ENCODE results near the gene CYFIP2.

Gene CYFIP2

GRCh38 chr5:157290981-157291711, 25.2 kb downstream of the CYFIP2 start:
- TF ChIP-seq, protein P1, sequence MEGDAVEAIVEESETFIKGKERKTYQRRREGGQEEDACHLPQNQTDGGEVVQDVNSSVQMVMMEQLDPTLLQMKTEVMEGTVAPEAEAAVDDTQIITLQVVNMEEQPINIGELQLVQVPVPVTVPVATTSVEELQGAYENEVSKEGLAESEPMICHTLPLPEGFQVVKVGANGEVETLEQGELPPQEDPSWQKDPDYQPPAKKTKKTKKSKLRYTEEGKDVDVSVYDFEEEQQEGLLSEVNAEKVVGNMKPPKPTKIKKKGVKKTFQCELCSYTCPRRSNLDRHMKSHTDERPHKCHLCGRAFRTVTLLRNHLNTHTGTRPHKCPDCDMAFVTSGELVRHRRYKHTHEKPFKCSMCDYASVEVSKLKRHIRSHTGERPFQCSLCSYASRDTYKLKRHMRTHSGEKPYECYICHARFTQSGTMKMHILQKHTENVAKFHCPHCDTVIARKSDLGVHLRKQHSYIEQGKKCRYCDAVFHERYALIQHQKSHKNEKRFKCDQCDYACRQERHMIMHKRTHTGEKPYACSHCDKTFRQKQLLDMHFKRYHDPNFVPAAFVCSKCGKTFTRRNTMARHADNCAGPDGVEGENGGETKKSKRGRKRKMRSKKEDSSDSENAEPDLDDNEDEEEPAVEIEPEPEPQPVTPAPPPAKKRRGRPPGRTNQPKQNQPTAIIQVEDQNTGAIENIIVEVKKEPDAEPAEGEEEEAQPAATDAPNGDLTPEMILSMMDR (IDR thresholded peaks at IDR 0.05; ENCODE audit: unreplicated experiment in 3 of 3), result no peak
- Mint-ChIP-seq H3K36me3 (ENCODE audit: low read depth) (peaks cover 25% of the 10 kb centered on the region), H3K27ac (peak overlapping the region in 2 of 3 experiments; percentile 81 to 85), H3K27me3 (ENCODE audit: low read depth) (no peaks in the 10 kb centered on the region), H3K4me3 (no peak overlapping the region), H3K4me1 (peaks cover 10% of the 10 kb centered on the region), H3K9me3 (no peaks in the 10 kb centered on the region)

DNA sequence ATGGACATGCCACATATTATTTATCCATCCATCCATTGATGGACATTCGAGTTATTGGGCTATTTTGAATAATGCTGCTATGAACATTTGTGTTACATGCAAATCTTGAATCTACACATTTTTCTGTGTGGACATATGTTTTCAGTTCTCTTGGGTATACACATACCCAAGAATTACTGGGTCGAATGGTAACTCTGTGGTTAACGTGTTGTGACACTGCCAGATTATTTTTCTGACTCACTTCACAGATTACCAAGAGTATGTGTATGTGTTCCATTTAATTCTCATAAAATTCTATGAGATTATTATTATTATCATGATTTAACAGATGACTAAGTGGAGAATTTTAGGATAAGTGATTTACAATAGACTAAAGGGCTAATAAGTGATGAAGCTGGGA, 26.7 kb downstream of the CYFIP2 start:
- no peak overlapping the region for H3K27ac Mint-ChIP-seq
- H3K4me3 Mint-ChIP-seq, result no peak overlapping the region
- no peaks in the 10 kb centered on the region for H3K27me3 Mint-ChIP-seq (ENCODE audit: low read depth)
- TF ChIP-seq, protein P1 (IDR thresholded peaks at IDR 0.05; ENCODE audit: unreplicated experiment in 3 of 3), result no peak
- peaks cover 31% of the 10 kb centered on the region for H3K36me3 Mint-ChIP-seq (ENCODE audit: low read depth)
- no peaks in the 10 kb centered on the region for H3K9me3 Mint-ChIP-seq
- peaks cover 10% of the 10 kb centered on the region for H3K4me1 Mint-ChIP-seq

DNA sequence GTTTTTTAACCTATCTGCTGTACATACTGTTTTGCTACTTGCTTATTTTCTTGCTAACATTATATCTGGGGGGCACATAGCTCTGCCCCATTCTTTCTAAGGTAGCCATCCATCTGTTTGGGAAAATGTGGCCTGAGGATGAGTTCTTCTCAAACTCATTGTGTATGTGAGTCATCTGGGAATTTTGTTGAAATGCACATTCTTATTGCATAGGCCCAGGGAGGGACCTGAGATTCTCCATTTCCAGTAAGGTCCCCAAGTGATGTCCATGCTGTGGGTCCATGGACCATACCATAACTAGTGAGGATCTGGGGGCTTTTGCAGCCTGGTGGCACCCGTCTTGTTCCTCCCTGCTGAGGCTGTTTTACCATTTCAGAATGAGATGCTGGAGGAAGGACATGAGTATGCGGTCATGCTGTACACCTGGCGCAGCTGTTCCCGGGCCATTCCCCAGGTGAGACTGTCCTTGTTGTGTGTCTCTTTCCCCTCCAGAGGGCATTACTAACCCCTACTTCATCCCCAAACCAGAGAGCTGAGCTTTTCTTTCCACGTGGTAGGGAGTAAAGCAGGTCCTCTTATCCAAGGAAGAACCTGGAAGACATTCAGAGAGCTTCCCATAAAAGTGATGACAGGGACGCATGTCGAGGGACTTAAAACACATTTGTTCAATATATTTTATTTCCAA, 28.6 kb downstream of the CYFIP2 start:
- Mint-ChIP-seq H3K9me3 (peaks cover 3% of the 10 kb centered on the region), H3K36me3 (ENCODE audit: low read depth) (peaks cover 36% of the 10 kb centered on the region), H3K27ac (no peak overlapping the region), H3K27me3 (ENCODE audit: low read depth) (no peaks in the 10 kb centered on the region), H3K4me1 (peaks cover 10% of the 10 kb centered on the region), H3K4me3 (no peak overlapping the region)
- TF ChIP-seq, protein P1 (IDR thresholded peaks at IDR 0.05; ENCODE audit: unreplicated experiment in 3 of 3), result no peak

GRCh38 chr5:157295247-157295646, 29.3 kb downstream of the CYFIP2 start:
- Mint-ChIP-seq H3K36me3 (ENCODE audit: low read depth) (peaks cover 36% of the 10 kb centered on the region), H3K9me3 (peaks cover 3% of the 10 kb centered on the region), H3K4me1 (peaks cover 10% of the 10 kb centered on the region), H3K27ac (peak overlapping the region; percentile 75 to 83 (median 81)), H3K27me3 (ENCODE audit: low read depth) (no peaks in the 10 kb centered on the region), H3K4me3 (no peak overlapping the region)
- TF ChIP-seq, protein P1 (IDR thresholded peaks at IDR 0.05; ENCODE audit: unreplicated experiment in 3 of 3), result no peak

GRCh38 chr5:157300564-157300963, 34.6 kb downstream of the CYFIP2 start:
- H3K27me3 Mint-ChIP-seq (ENCODE audit: low read depth), result no peaks in the 10 kb centered on the region
- H3K36me3 Mint-ChIP-seq (ENCODE audit: low read depth), result peaks cover 24% of the 10 kb centered on the region
- H3K4me3 Mint-ChIP-seq, result no peak overlapping the region
- peaks cover 3% of the 10 kb centered on the region for H3K4me1 Mint-ChIP-seq
- TF ChIP-seq, protein P1 (IDR thresholded peaks at IDR 0.05; ENCODE audit: unreplicated experiment in 3 of 3), result no peak
- peaks cover 3% of the 10 kb centered on the region for H3K9me3 Mint-ChIP-seq
- no peak overlapping the region for H3K27ac Mint-ChIP-seq
